ENCODE results near the gene KANK2. TPM values are rescaled to one million over a fixed set of nuclear protein-coding genes. Genes with fewer than 3 reads are reported as not detected.
A peak's percentile ranks its signal among the peaks of the same experiment; 100 is the strongest.
"Not testable (repeated sequence)": the region's sequence is repeated elsewhere in the genome, so short reads cannot be mapped to it uniquely, and the experiment has no call there.

The KANK2 gene
- total and polyA plus RNA-seq, 2 of the 13 experiments (the other 11 are each of a cell fraction or from before 2014, with no cell fraction given), result 5.7 to 12.9 TPM

GRCh38 chr19:11121963-11122362, 75.4 kb downstream of the KANK2 start:
- CTCF ChIA-PET (ENCODE audit: low intra/inter-chr PET ratio, low total read pairs); BruUV-seq (replicated peaks); H3K9ac ChIP-seq (ENCODE audit: insufficient read depth, low read depth, low read length); H3K27ac ChIP-seq (ENCODE audit: extremely low read length, insufficient read depth, low read length); FAIRE-seq; intact Hi-C loops (cut with micrococcal nuclease; ENCODE audit: unreplicated experiment); H3K4me3 ChIP-seq (replicated peaks in 1 of 3; ENCODE audit: insufficient read depth in 1 of 3, low read depth in 2 of 3, low read length in 3 of 3); in situ Hi-C loops (cut with HindIII; ENCODE audit: extremely low pct_ligation_motif_present, low pct_unique_long_range_greater_than_20kb); H3K27me3 ChIP-seq (ENCODE audit: control insufficient read depth in 1 of 2, insufficient read depth in 2 of 2, low read length in 2 of 2); H3K9me3 ChIP-seq (ENCODE audit: low read length); POLR2A ChIA-PET; DNase-seq (ENCODE audit: low spot score); H2AFZ ChIP-seq (ENCODE audit: low read length); ATAC-seq; H3K4me2 ChIP-seq (ENCODE audit: low read depth, low read length); H3K79me2 ChIP-seq (ENCODE audit: insufficient read depth, low read length); H3K4me1 ChIP-seq (ENCODE audit: insufficient read depth, low read length): not testable (repeated sequence)
- 0 out of 2 replicates have a peak, but pooled peaks have one; percentile 24 for TF ChIP-seq RBFOX2 (IDR thresholded peaks at IDR 0.05; ENCODE audit: low read depth, low read length)
- Histone ChIP-seq H4K20me1 (ENCODE audit: insufficient read depth, low read length) (peaks cover 27% of the 10 kb centered on the region), H3K36me3 (replicated peaks in 1 of 2; ENCODE audit: control insufficient read depth in 1 of 2, insufficient read depth in 2 of 2, low read length in 2 of 2) (peaks cover 29 to 63% of the 10 kb centered on the region in 2 experiments)
- 95% methylated on average over 17 of the region's 17 CpGs for WGBS (ENCODE audit: low lambda C conversion rate)

GRCh38 chr19:11116507-11116906, 80.8 kb downstream of the KANK2 start:
- no peak for ATAC-seq
- CTCF ChIA-PET (ENCODE audit: low intra/inter-chr PET ratio, low total read pairs), result no interaction called here
- no peak for TF ChIP-seq SIN3B (IDR thresholded peaks at IDR 0.05; ENCODE audit: low read length)
- TF ChIP-seq RBM22 (optimal IDR thresholded peaks at IDR 0.05; ENCODE audit: low read length), result peak; percentile 83
- no peak for TF ChIP-seq MIXL1 (CRISPR knock-in tag; IDR thresholded peaks at IDR 0.05)
- no peak for TF ChIP-seq IRF9 (CRISPR knock-in tag; IDR thresholded peaks at IDR 0.05; ENCODE audit: borderline replicate concordance)
- TF ChIP-seq POLR2A (IDR thresholded peaks at IDR 0.05; ENCODE audit: insufficient read depth in 1 of 2, low read depth in 2 of 2, low read length in 2 of 2), result 0 out of 4 replicates have a peak, but pooled peaks of 1 of the 2 experiments have one; percentile 37
- TF ChIP-seq PAXIP1 (CRISPR knock-in tag; conservative IDR thresholded peaks at IDR 0.05), result no peak
- no peak for TF ChIP-seq ZNF709 (CRISPR knock-in tag; IDR thresholded peaks at IDR 0.05)
- TF ChIP-seq POLR2AphosphoS2 (IDR thresholded peaks at IDR 0.05; ENCODE audit: low read depth, low read length), result peak; percentile 63; the same call in 1 of the 2 replicates
- TF ChIP-seq HOXA9 (CRISPR knock-in tag; IDR thresholded peaks at IDR 0.05; ENCODE audit: borderline replicate concordance), result 0 out of 2 replicates have a peak, but pooled peaks have one; percentile 8
- TF ChIP-seq NR2F1 (CRISPR knock-in tag; IDR thresholded peaks at IDR 0.05), result no peak
- TF ChIP-seq SMC3 (IDR thresholded peaks at IDR 0.05; ENCODE audit: low read length), result no peak
- TF ChIP-seq ZNF280B (CRISPR knock-in tag; IDR thresholded peaks at IDR 0.05; ENCODE audit: borderline replicate concordance), result no peak

More at GRCh38 chr19:11116507-11116906, 80.8 kb downstream of the KANK2 start:
- Histone ChIP-seq H3K27ac (ENCODE audit: extremely low read length, insufficient read depth, low read length) (no peak overlapping the region), H3K27me3 (ENCODE audit: control insufficient read depth in 1 of 2, insufficient read depth in 2 of 2, low read length in 2 of 2) (no peaks in the 10 kb centered on the region), H3K9ac (ENCODE audit: insufficient read depth, low read depth, low read length) (no peak overlapping the region), H3K4me1 (ENCODE audit: insufficient read depth, low read length) (no peaks in the 10 kb centered on the region), H3K4me2 (ENCODE audit: low read depth, low read length) (no peak overlapping the region), H3K36me3 (replicated peaks in 1 of 2; ENCODE audit: control insufficient read depth in 1 of 2, insufficient read depth in 2 of 2, low read length in 2 of 2) (peaks cover 43 to 82% of the 10 kb centered on the region in 2 experiments), H2AFZ (ENCODE audit: low read length) (no peak overlapping the region), H3K4me3 (replicated peaks in 1 of 3; ENCODE audit: insufficient read depth in 1 of 3, low read depth in 2 of 3, low read length in 3 of 3) (no peak overlapping the region), H3K9me3 (ENCODE audit: low read length) (no peaks in the 10 kb centered on the region), H4K20me1 (ENCODE audit: insufficient read depth, low read length) (peaks cover 27% of the 10 kb centered on the region; the same call in 1 of the 2 replicates), H3K79me2 (ENCODE audit: insufficient read depth, low read length) (peaks cover 2% of the 10 kb centered on the region)
- intact Hi-C loops (cut with micrococcal nuclease; ENCODE audit: unreplicated experiment), result no loop called here
- in situ Hi-C loops (cut with HindIII; ENCODE audit: extremely low pct_ligation_motif_present, low pct_unique_long_range_greater_than_20kb), result no loop called here
- POLR2A ChIA-PET, result no interaction called here
- DNase-seq (ENCODE audit: low spot score), result no peak
- FAIRE-seq, result no peak
- no TSS peak for BruUV-seq (replicated peaks)
- 100% methylated on average over 7 of the region's 9 CpGs for WGBS (ENCODE audit: low lambda C conversion rate)

All from HepG2 (cell line).